GM12865 (cell line): ENCODE results near the gene ZMIZ1.

Experiments
- DNase-seq: peaks from one replicate; pipeline ENCODE4 v3.0.0; 2010; ENCODE audit warnings: low read depth
- H3K4me3 ChIP-seq: 2 replicates; pipeline ENCODE4 v1.5.1; 2011; ENCODE audit warnings: mild to moderate bottlenecking, low read depth, low read length, control low read depth
- CTCF ChIP-seq: IDR thresholded peaks from 2 replicates; pipeline ENCODE4 v1.5.1; 2011; ENCODE audit warnings: low read length, control low read depth, low read depth, inconsistent platforms; ENCODE audit not compliant: insufficient read depth; ENCODE audit errors: missing control alignments

ZMIZ1 gene

GRCh38 chr10:79068562-79069324 is at the start of gene ZMIZ1:
ZMIZ1 (plus strand) TSS chr10:79068966; CDS start chr10:79201633, 132,667 bp downstream.
- TF ChIP-seq CTCF, result peak; percentile 33
- peak; percentile 90 for DNase-seq
- H3K4me3 ChIP-seq, result peak within 1 kb of the TSS; percentile 73

GRCh38 chr10:79019441-79020014 is 49.2 kb upstream of the ZMIZ1 start:
- DNase-seq, result no peak
- no peak overlapping the region for H3K4me3 ChIP-seq
- no peak for TF ChIP-seq CTCF

GRCh38 chr10:79020015-79020491 is 48.7 kb upstream of the ZMIZ1 start:
- no peak for DNase-seq
- H3K4me3 ChIP-seq, result no peak overlapping the region
- no peak for TF ChIP-seq CTCF

GRCh38 chr10:79020605-79021004 is 48.2 kb upstream of the ZMIZ1 start:
- no peak for DNase-seq
- TF ChIP-seq CTCF, result no peak
- no peak overlapping the region for H3K4me3 ChIP-seq

- no peak overlapping the region for H3K4me3 ChIP-seq
- TF ChIP-seq CTCF, result no peak
- no peak for DNase-seq
Observed at GRCh38 chr10:79021331-79021907, 47.3 kb upstream of the ZMIZ1 start.

- no peak for TF ChIP-seq CTCF
- no peak overlapping the region for H3K4me3 ChIP-seq
- no peak for DNase-seq
Observed at GRCh38 chr10:79021948-79022499, 46.7 kb upstream of the ZMIZ1 start.
